Mononuclear cell (primary cell): Measurements from ENCODE around the gene TERC. TPM values are rescaled to one million over a fixed set of nuclear protein-coding genes. Genes with fewer than 3 reads are reported as not detected.
"Not testable (repeated sequence)": the region's sequence is repeated elsewhere in the genome, so short reads cannot be mapped to it uniquely, and the experiment has no call there.

Source experiments
- H3K27me3 ChIP-seq: 2 replicates; pipeline ENCODE4 v1.6.0; 2011; ENCODE audit warnings: low read length, control low read depth; ENCODE audit not compliant: insufficient read depth
- H3K4me1 ChIP-seq: 2 replicates; pipeline ENCODE4 v1.5.1; 2011; ENCODE audit warnings: mild to moderate bottlenecking, low read length, control low read depth; ENCODE audit not compliant: insufficient read depth
- H3K4me3 ChIP-seq: 2 replicates; pipeline ENCODE4 v1.5.1; 2011; ENCODE audit warnings: mild to moderate bottlenecking, low read length, moderate library complexity
- H3K9me3 ChIP-seq: 2 replicates; pipeline ENCODE4 v1.5.1; 2011; ENCODE audit warnings: low read depth, mild to moderate bottlenecking, control low read depth, low read length
- total RNA-seq: library from RNA; depleted of rRNA; stranded (reverse); fragments of >200 nt; gene quantifications from one replicate; pipeline ENCODE4 v1.2.3, GENCODE V29; 2012

TERC gene
- total RNA-seq, 1 donor: 382 TPM

GRCh38 chr3:169751875-169752274 lies 13.0 kb downstream of the TERC start:
- Histone ChIP-seq H3K27me3 (peaks cover 15% of the 10 kb centered on the region), H3K4me3 (no peak overlapping the region), H3K9me3 (no peaks in the 10 kb centered on the region), H3K4me1 (no peaks in the 10 kb centered on the region)

- no peaks in the 10 kb centered on the region for H3K9me3 ChIP-seq
- H3K4me1 ChIP-seq: no peaks in the 10 kb centered on the region
- no peak overlapping the region for H3K4me3 ChIP-seq
- peaks cover 15% of the 10 kb centered on the region for H3K27me3 ChIP-seq
Measured at GRCh38 chr3:169750665-169751064, 14.2 kb downstream of the TERC start.

- no peak overlapping the region for H3K4me3 ChIP-seq
- H3K9me3 ChIP-seq: no peaks in the 10 kb centered on the region
- H3K4me1 ChIP-seq: no peaks in the 10 kb centered on the region
- H3K27me3 ChIP-seq: peaks cover 6% of the 10 kb centered on the region
Measured at GRCh38 chr3:169748670-169749069, 16.2 kb downstream of the TERC start.

- Histone ChIP-seq H3K9me3 (no peaks in the 10 kb centered on the region), H3K27me3 (peaks cover 6% of the 10 kb centered on the region), H3K4me3 (no peak overlapping the region), H3K4me1 (no peaks in the 10 kb centered on the region)
Measured at GRCh38 chr3:169746924-169747323, 17.9 kb downstream of the TERC start.

- Histone ChIP-seq H3K4me1 (no peaks in the 10 kb centered on the region), H3K9me3 (no peaks in the 10 kb centered on the region), H3K4me3 (no peak overlapping the region), H3K27me3 (peaks cover 6% of the 10 kb centered on the region)
Measured at GRCh38 chr3:169744366-169745054, 20.4 kb downstream of the TERC start.

GRCh38 chr3:169739067-169739466 lies 25.8 kb downstream of the TERC start:
- H3K27me3 ChIP-seq: no peaks in the 10 kb centered on the region
- H3K4me1 ChIP-seq: no peaks in the 10 kb centered on the region
- no peak overlapping the region for H3K4me3 ChIP-seq
- no peaks in the 10 kb centered on the region for H3K9me3 ChIP-seq

- not testable (repeated sequence) for H3K4me1 ChIP-seq, H3K4me3 ChIP-seq
- Histone ChIP-seq H3K27me3 (peaks cover 24% of the 10 kb centered on the region), H3K9me3 (peaks cover 21% of the 10 kb centered on the region)
Measured at GRCh38 chr3:169731857-169732256, 33.0 kb downstream of the TERC start.

GRCh38 chr3:169722724-169723123 lies 42.1 kb downstream of the TERC start:
- H3K27me3 ChIP-seq: peaks cover 4% of the 10 kb centered on the region
- H3K4me1 ChIP-seq: no peaks in the 10 kb centered on the region
- H3K9me3 ChIP-seq: peaks cover 5% of the 10 kb centered on the region
- no peak overlapping the region for H3K4me3 ChIP-seq

- not testable (repeated sequence) for H3K9me3 ChIP-seq, H3K27me3 ChIP-seq, H3K4me3 ChIP-seq, H3K4me1 ChIP-seq
Measured at GRCh38 chr3:169718415-169718814, 46.4 kb downstream of the TERC start.

Other genes starting within 250 kb of the TERC start
- gene MECOM, start 101.3 kb downstream of the TERC start, total RNA-seq: under 0.01 TPM
- gene ACTRT3, start 4.5 kb upstream of the TERC start, total RNA-seq: not detected
- gene MYNN, start 8.3 kb upstream of the TERC start, total RNA-seq: 36.6 TPM
- not detected for gene LRRIQ4, start 47.8 kb upstream of the TERC start, total RNA-seq
- 0.73 TPM for gene LRRC34, start 47.8 kb upstream of the TERC start, total RNA-seq
- not detected for gene LRRC31, start 104.9 kb upstream of the TERC start, total RNA-seq
- gene SAMD7, start 146.5 kb upstream of the TERC start, total RNA-seq: not detected
- 63.8 TPM for gene SEC62, start 201.7 kb upstream of the TERC start, total RNA-seq